HepG2 (cell line): Measurements from ENCODE around the gene IL22RA1. TPM values are rescaled to one million over a fixed set of nuclear protein-coding genes. Genes with fewer than 3 reads are reported as not detected.
A peak's percentile ranks its signal among the peaks of the same experiment; 100 is the strongest.

Experiments used
- ATAC-seq: fragments of 200-7000 bp; cut with Tn5 transposase; 3 replicates; pipeline ENCODE4 v1.9.1; 2020; ENCODE audit warnings: mild to moderate bottlenecking, moderate library complexity
- BruUV-seq: library from RNA; stranded (reverse); fragments of 400-500 nt; replicated peaks from 2 replicates; lab custom pipeline; 2021; lab: Mats Ljungman, UMichigan
- CTCF ChIA-PET: fragments of 300-600 bp; formaldehyde crosslinking; extraction: SDS; loops from one replicate; lab custom pipeline; 2021; ENCODE audit warnings: low total read pairs, inconsistent platforms, low intra/inter-chr PET ratio; lab: Yijun Ruan, JAX
- POLR2A ChIA-PET: fragments of 350-600 bp; sonication (Branson Sonifier 250); formaldehyde crosslinking; loops from one replicate; lab custom pipeline; 2020; ENCODE audit warnings: antibody characterized with exemption, inconsistent platforms; lab: Yijun Ruan, JAX
- DNase-seq: peaks from one replicate; pipeline ENCODE4 v3.0.0-alpha.2; 2015; ENCODE audit warnings: low spot score
- FAIRE-seq: peaks from 3 replicates; lab custom pipeline; 2011; peaks lifted over from hg19 to GRCh38; lab: Jason Lieb, UNC
- H2AFZ ChIP-seq: one replicate; pipeline ENCODE4 v1.6.1; 2011; ENCODE audit warnings: low read length, inconsistent platforms
- H3K27ac ChIP-seq: fragments of 300-600 bp; 3 replicates; pipeline ENCODE4 v1.8.0; 2011; ENCODE audit warnings: mixed run types, mild to moderate bottlenecking, mixed read lengths, low read length, inconsistent platforms; ENCODE audit not compliant: insufficient read depth; ENCODE audit errors: extremely low read length
- H3K27me3 ChIP-seq, 2 experiments: fragments of 200-600 bp in 1 of 2; 2 replicates in 1 of 2; 3 replicates in 1 of 2; pipeline versions ENCODE4 v1.6.0 to v1.8.0; 2011; ENCODE audit warnings: low read length in 2 of 2, mild to moderate bottlenecking in 2 of 2, moderate library complexity in 2 of 2, inconsistent platforms in 1 of 2; ENCODE audit not compliant: insufficient read depth in 2 of 2, control insufficient read depth in 1 of 2
- H3K36me3 ChIP-seq, 2 experiments: fragments of 200-600 bp in 1 of 2; replicated peaks in 1 of 2; 2 replicates in 1 of 2; 3 replicates in 1 of 2; pipeline versions ENCODE4 v1.5.1 to v1.8.0; 2011; ENCODE audit warnings: low read length in 2 of 2, inconsistent platforms in 1 of 2; ENCODE audit not compliant: insufficient read depth in 2 of 2, control insufficient read depth in 1 of 2
- H3K4me1 ChIP-seq: 2 replicates; pipeline ENCODE4 v1.5.1; 2012; ENCODE audit warnings: low read length, inconsistent platforms; ENCODE audit not compliant: insufficient read depth
- H3K4me2 ChIP-seq: 2 replicates; pipeline ENCODE4 v1.6.0; 2011; ENCODE audit warnings: low read depth, low read length, inconsistent platforms
- H3K4me3 ChIP-seq, 3 experiments: fragments of 200-600 bp in 1 of 3; sonication (generic), shearing (Covaris generic) in 1 of 3; replicated peaks in 1 of 3; 2 replicates each; pipeline ENCODE4 v1.5.1; 2011 to 2016; ENCODE audit warnings: low read length in 3 of 3, inconsistent platforms in 2 of 3, low read depth in 2 of 3, mild to moderate bottlenecking in 2 of 3, control low read depth in 1 of 3, mixed read lengths in 1 of 3; ENCODE audit not compliant: insufficient read depth in 1 of 3
- H3K79me2 ChIP-seq: one replicate; pipeline ENCODE4 v1.6.1; 2011; ENCODE audit warnings: low read length, inconsistent platforms; ENCODE audit not compliant: insufficient read depth
- H3K9ac ChIP-seq: 2 replicates; pipeline ENCODE4 v1.6.0; 2011; ENCODE audit warnings: mild to moderate bottlenecking, low read depth, low read length, inconsistent platforms; ENCODE audit not compliant: insufficient read depth
- H3K9me3 ChIP-seq: 2 replicates; pipeline ENCODE4 v1.5.1; 2012; ENCODE audit warnings: mild to moderate bottlenecking, low read length
- H4K20me1 ChIP-seq: 2 replicates; pipeline ENCODE4 v1.6.0; 2011; ENCODE audit warnings: inconsistent platforms, mild to moderate bottlenecking, low read length, moderate library complexity; ENCODE audit not compliant: insufficient read depth
- ATF7 ChIP-seq, 2 experiments: fragments of 450-650 bp in 1 of 2; sonication (generic) in 1 of 2; formaldehyde crosslinking in 1 of 2; IDR thresholded peaks; 2 replicates each; pipeline versions ENCODE4 v1.4.0 to v1.6.1; 2016 to 2020; ENCODE audit warnings: antibody characterized with exemption in 1 of 2, mild to moderate bottlenecking in 1 of 2, missing genetic modification reagents in 1 of 2
- ATM ChIP-seq: fragments of 450-650 bp; IDR thresholded peaks from 2 replicates; pipeline ENCODE4 v1.7.1; 2017; ENCODE audit warnings: mild to moderate bottlenecking, borderline replicate concordance
- FOXA3 ChIP-seq: IDR thresholded peaks from 2 replicates; pipeline ENCODE4 v1.6.1; 2016; ENCODE audit warnings: missing genetic modification reagents, missing compliant biosample characterization
- MLX ChIP-seq: IDR thresholded peaks from 2 replicates; pipeline ENCODE4 v1.6.1; 2016
- NR2F1 ChIP-seq, 2 experiments: fragments of 450-650 bp in 1 of 2; formaldehyde crosslinking in 1 of 2; IDR thresholded peaks; 2 replicates each; pipeline versions ENCODE4 v1.5.0 to v1.6.1; 2016 to 2020; ENCODE audit warnings: mild to moderate bottlenecking in 1 of 2, missing compliant biosample characterization in 1 of 2, missing genetic modification reagents in 1 of 2, moderate library complexity in 1 of 2
- PBX3 ChIP-seq: sonication (generic); formaldehyde crosslinking; IDR thresholded peaks from 2 replicates; pipeline ENCODE4 v1.8.1; 2023; ENCODE audit warnings: missing genetic modification reagents, inconsistent platforms, borderline replicate concordance
- SIX4 ChIP-seq: sonication (generic); formaldehyde crosslinking; IDR thresholded peaks from 2 replicates; pipeline ENCODE4 v1.4.0; 2020; ENCODE audit warnings: missing genetic modification reagents
- SKI ChIP-seq: fragments of 450-650 bp; IDR thresholded peaks from one replicate; pipeline ENCODE4 v1.6.1; 2018; ENCODE audit warnings: mild to moderate bottlenecking; ENCODE audit not compliant: partially characterized antibody
- TOPORS ChIP-seq: sonication (generic); formaldehyde crosslinking; IDR thresholded peaks from 2 replicates; pipeline ENCODE4 v1.8.0; 2023; ENCODE audit warnings: mild to moderate bottlenecking, missing genetic modification reagents
- ZBTB21 ChIP-seq: sonication (generic); formaldehyde crosslinking; IDR thresholded peaks from 2 replicates; pipeline ENCODE4 v1.4.0; 2020; ENCODE audit warnings: missing genetic modification reagents
- ZFP91 ChIP-seq: sonication (generic); formaldehyde crosslinking; IDR thresholded peaks from 2 replicates; pipeline ENCODE4 v1.9.0; 2022; ENCODE audit warnings: missing genetic modification reagents, mild to moderate bottlenecking, borderline replicate concordance
- ZIK1 ChIP-seq: sonication (generic); formaldehyde crosslinking; IDR thresholded peaks from 2 replicates; pipeline ENCODE4 v1.5.0; 2020; ENCODE audit warnings: mild to moderate bottlenecking, low read depth, missing genetic modification reagents, borderline replicate concordance
- ZNF205 ChIP-seq: IDR thresholded peaks from 2 replicates; pipeline ENCODE4 v1.6.1; 2018; ENCODE audit warnings: missing biosample characterization, missing genetic modification reagents
- ZNF207 ChIP-seq: fragments of 450-650 bp; IDR thresholded peaks from 2 replicates; pipeline ENCODE4 v1.6.1; 2016; ENCODE audit warnings: antibody characterized with exemption, borderline replicate concordance
- ZNF333 ChIP-seq: sonication (generic); formaldehyde crosslinking; IDR thresholded peaks from 2 replicates; pipeline ENCODE4 v1.4.0; 2020; ENCODE audit warnings: mild to moderate bottlenecking, missing genetic modification reagents, borderline replicate concordance
- ZNF619 ChIP-seq: sonication (generic); formaldehyde crosslinking; IDR thresholded peaks from 2 replicates; pipeline ENCODE4 v1.4.0; 2020; ENCODE audit warnings: mild to moderate bottlenecking, missing genetic modification reagents
- ZNF749 ChIP-seq: sonication (generic); formaldehyde crosslinking; IDR thresholded peaks from 2 replicates; pipeline ENCODE4 v1.8.0; 2022; ENCODE audit warnings: mild to moderate bottlenecking, missing genetic modification reagents, moderate library complexity, borderline replicate concordance
- WGBS: methylation state at CpG from one replicate; pipeline ENCODE4 v1.1.6; 2017; ENCODE audit warnings: low lambda C conversion rate; 5-methylcytosine and 5-hydroxymethylcytosine counted together
- in situ Hi-C: cut with HindIII; loops from 2 replicates; pipeline ENCODE4 v1.10.0; 2017; ENCODE audit warnings: low pct_unique_long_range_greater_than_20kb; ENCODE audit not compliant: extremely low pct_ligation_motif_present
- intact Hi-C: fragments of 100-400 bp; cut with micrococcal nuclease; formaldehyde crosslinking; loops from one replicate; pipeline ENCODE4 v1.10.0; 2022; ENCODE audit not compliant: unreplicated experiment
- polyA plus RNA-seq, 8 experiments: library from polyadenylated mRNA; depleted of rRNA in 3 of 8; stranded (reverse) in 7 of 8; unstranded in 1 of 8; fragments of >200 nt; fragmentation: Illumina TruSeq in 4 of 8; extraction: Trizol in 4 of 8; gene quantifications; 2 replicates each; pipeline versions ENCODE4 v1.2.1 to v1.2.3, GENCODE V29; 2011 to 2016; ENCODE audit warnings: low read depth in 4 of 8, missing spikeins in 1 of 8, mixed read lengths in 1 of 8; ENCODE audit not compliant: insufficient read depth in 1 of 8
- total RNA-seq, 5 experiments: library from RNA; depleted of rRNA; stranded (reverse); fragments of >200 nt; fragmentation: Illumina TruSeq; extraction: Trizol; gene quantifications; 2 replicates each; pipeline ENCODE4 v1.2.3, GENCODE V29; 2016; ENCODE audit warnings: low read depth in 1 of 5

IL22RA1 gene
- total and polyA plus RNA-seq, 2 of the 13 experiments (the other 11 are each of a cell fraction or from before 2014, with no cell fraction given): 4.4 to 10.2 TPM

DNA sequence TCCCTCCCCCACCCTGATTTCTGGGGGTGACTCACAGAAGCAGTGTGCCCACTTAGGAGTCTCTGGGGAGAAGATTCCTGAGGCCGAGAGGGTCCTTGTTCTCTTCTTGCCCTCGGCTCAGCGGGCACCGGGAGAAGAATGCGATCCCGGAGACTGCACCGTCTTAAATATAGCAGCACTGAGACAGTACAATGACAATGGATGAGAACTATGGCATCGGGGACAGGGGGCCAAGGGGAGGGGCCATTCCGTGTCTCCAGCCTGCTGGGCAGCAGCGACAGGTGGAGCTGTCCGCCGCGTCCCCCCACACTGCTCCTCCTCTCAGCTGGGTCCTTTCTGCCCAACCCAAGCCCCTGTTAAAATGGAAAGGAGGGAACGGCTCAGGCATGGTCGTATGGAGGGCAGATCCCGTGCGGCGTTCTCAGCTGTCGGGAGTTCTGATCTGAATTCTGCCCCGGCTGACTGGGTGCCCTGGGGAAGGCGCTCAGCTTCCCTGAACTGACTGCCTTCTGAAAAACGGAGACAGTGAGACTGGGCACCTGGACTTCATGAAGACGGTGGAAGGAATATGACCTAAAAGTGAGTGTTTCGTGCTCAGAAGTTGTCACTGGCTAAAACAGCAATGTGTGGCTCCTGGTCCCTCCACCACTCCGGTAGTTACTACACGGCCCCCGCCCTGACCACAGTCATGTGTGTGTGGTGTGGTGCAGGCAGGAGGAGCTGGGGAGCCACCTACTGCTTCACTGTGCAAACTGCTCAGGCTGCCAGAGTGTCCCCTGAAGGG lies 30.8 kb downstream of the IL22RA1 start, which contains the start of gene MYOM3:
TSS of gene MYOM3 (minus strand) at position 140 of the 784 bp plus-strand sequence. CDS start 3,499 bp downstream, outside the sequence.
- intact Hi-C loops (loop anchor here (1.0 to 5.0 kb wide), 2 partner anchors 41 to 75 kb away; partner anchors contain the start of gene IFNLR1), in situ Hi-C loops (no loop called here)
- Histone ChIP-seq H2AFZ (no peak within 1 kb of the TSS), H3K4me3 (peak within 1 kb of the TSS; percentile 14 to 59 (median 52); a peak in 5 of 6 replicates), H3K79me2 (peaks cover 2% of the 10 kb centered on the region), H4K20me1 (no peaks in the 10 kb centered on the region), H3K27ac (no peak within 1 kb of the TSS), H3K4me1 (peaks cover 99% of the 10 kb centered on the region), H3K36me3 (no peaks in the 10 kb centered on the region), H3K9me3 (no peaks in the 10 kb centered on the region), H3K9ac (peak within 1 kb of the TSS; percentile 21), H3K4me2 (peak within 1 kb of the TSS; percentile 96), H3K27me3 (peaks cover 0 to 1% of the 10 kb centered on the region in 2 experiments; a peak in 1 of 5 replicates)
- peak; percentile 82 for ATAC-seq
- POLR2A ChIA-PET: interaction anchor here (1.0 to 1.8 kb wide), 8 partner anchors 8 to 301 kb away, joined by 3 to 9 read pairs (median 3); partner anchors contain the start of genes IL22RA1 and STPG1
- CTCF ChIA-PET: interaction anchor here (1.8 kb wide), 1 partner anchor 41 kb away, joined by 13 read pairs; no protein-coding TSS in a partner anchor
- 44% methylated on average over 9 of the region's 27 CpGs for WGBS
- peak; percentile 62 for DNase-seq
- FAIRE-seq: peak; percentile 72
- BruUV-seq: no TSS peak
- TF ChIP-seq PBX3 (CRISPR knock-in tag) (no peak), TOPORS (no peak), ATF7 (IDR thresholded peaks at IDR 0.05) (no peak), ATF7 (CRISPR knock-in tag; IDR thresholded peaks at IDR 0.05) (no peak), FOXA3 (CRISPR knock-in tag) (0 out of 2 replicates have a peak, but pooled peaks have one; percentile 25), ZIK1 (CRISPR knock-in tag) (no peak), ZNF207 (no peak), NR2F1 (CRISPR knock-in tag; IDR thresholded peaks at IDR 0.05) (no peak), ZBTB21 (CRISPR knock-in tag) (no peak), ZNF749 (CRISPR knock-in tag) (no peak), ZFP91 (CRISPR knock-in tag) (peak; percentile 40; the same call in 1 of the 2 replicates), ATM (no peak), ZNF205 (CRISPR knock-in tag) (peak; percentile 32; the same call in 1 of the 2 replicates), SKI (no peak), ZNF333 (no peak), ZNF619 (CRISPR knock-in tag) (no peak), SIX4 (CRISPR knock-in tag) (no peak), MLX (CRISPR knock-in tag) (0 out of 2 replicates have a peak, but pooled peaks have one; percentile 16)
